Prostate gland (tissue), 2 donors: ENCODE data around the gene GDI1.

Experiments used
- CTCF ChIP-seq, 4 experiments: fragments of 200-600 bp in 2 of 4; fragments of 450-650 bp in 2 of 4; sonication (generic) in 2 of 4; IDR thresholded peaks; 1 replicate in 3 of 4; 2 replicates in 1 of 4; pipeline ENCODE4 v1.5.1; 2016 to 2019; ENCODE audit warnings: antibody characterized with exemption in 4 of 4, mild to moderate bottlenecking in 2 of 4, moderate library complexity in 2 of 4
- POLR2A ChIP-seq: fragments of 450-650 bp; IDR thresholded peaks from one replicate; pipeline ENCODE4 v1.6.1; 2016; ENCODE audit warnings: antibody characterized with exemption, mild to moderate bottlenecking
- POLR2AphosphoS5 ChIP-seq: sonication (generic); formaldehyde crosslinking; IDR thresholded peaks from one replicate; pipeline ENCODE4 v1.6.1; 2017; ENCODE audit warnings: antibody characterized with exemption

GRCh38 chrX:154432210-154432609 lies 4.7 kb upstream of the GDI1 start:
- TF ChIP-seq CTCF (IDR thresholded peaks at IDR 0.05) (no peak), POLR2A (no peak), POLR2AphosphoS5 (no peak)
